HL-60 (cell line): Measurements from ENCODE around the gene SLC11A2.

Experiments
- DNase-seq, 2 experiments: peaks; one replicate each; pipeline ENCODE4 v3.0.0-alpha.2; 2010 to 2020; ENCODE audit warnings: low read depth in 1 of 2, low spot score in 1 of 2
- H3K27ac ChIP-seq: fragments of 250-450 bp; sonication (Bioruptor Pico); replicated peaks from 2 replicates; pipeline ENCODE4 v1.5.1; 2020; ENCODE audit warnings: mild to moderate bottlenecking, moderate library complexity
- H3K27me3 ChIP-seq: fragments of 250-450 bp; sonication (Bioruptor Pico); 2 replicates; pipeline ENCODE4 v1.5.1; 2021; ENCODE audit warnings: mild to moderate bottlenecking, moderate library complexity; ENCODE audit not compliant: insufficient read depth, poor library complexity, severe bottlenecking
- H3K4me3 ChIP-seq: replicated peaks from 2 replicates; pipeline ENCODE4 v1.5.1; 2011; ENCODE audit warnings: mild to moderate bottlenecking, control low read depth, low read length; ENCODE audit not compliant: insufficient read depth
- CTCF ChIP-seq: IDR thresholded peaks from one replicate; pipeline ENCODE4 v1.5.1; 2011; ENCODE audit warnings: low read length, control low read depth, inconsistent platforms; ENCODE audit not compliant: insufficient read depth
- GABPA ChIP-seq: IDR thresholded peaks from 2 replicates; pipeline ENCODE4 v1.6.1; 2012; ENCODE audit warnings: low read depth
- POLR2AphosphoS5 ChIP-seq: IDR thresholded peaks from 2 replicates; pipeline ENCODE4 v1.6.1; 2012; ENCODE audit warnings: low read depth
- SPI1 ChIP-seq: IDR thresholded peaks from 2 replicates; pipeline ENCODE4 v1.6.1; 2012; ENCODE audit warnings: low read depth, mild to moderate bottlenecking, borderline replicate concordance
- TF ChIP-seq, protein P1 (sequence below): IDR thresholded peaks from 2 replicates; pipeline ENCODE4 v1.6.1; 2012; ENCODE audit warnings: low read depth; ENCODE audit not compliant: insufficient replicate concordance

SLC11A2 gene

DNA sequence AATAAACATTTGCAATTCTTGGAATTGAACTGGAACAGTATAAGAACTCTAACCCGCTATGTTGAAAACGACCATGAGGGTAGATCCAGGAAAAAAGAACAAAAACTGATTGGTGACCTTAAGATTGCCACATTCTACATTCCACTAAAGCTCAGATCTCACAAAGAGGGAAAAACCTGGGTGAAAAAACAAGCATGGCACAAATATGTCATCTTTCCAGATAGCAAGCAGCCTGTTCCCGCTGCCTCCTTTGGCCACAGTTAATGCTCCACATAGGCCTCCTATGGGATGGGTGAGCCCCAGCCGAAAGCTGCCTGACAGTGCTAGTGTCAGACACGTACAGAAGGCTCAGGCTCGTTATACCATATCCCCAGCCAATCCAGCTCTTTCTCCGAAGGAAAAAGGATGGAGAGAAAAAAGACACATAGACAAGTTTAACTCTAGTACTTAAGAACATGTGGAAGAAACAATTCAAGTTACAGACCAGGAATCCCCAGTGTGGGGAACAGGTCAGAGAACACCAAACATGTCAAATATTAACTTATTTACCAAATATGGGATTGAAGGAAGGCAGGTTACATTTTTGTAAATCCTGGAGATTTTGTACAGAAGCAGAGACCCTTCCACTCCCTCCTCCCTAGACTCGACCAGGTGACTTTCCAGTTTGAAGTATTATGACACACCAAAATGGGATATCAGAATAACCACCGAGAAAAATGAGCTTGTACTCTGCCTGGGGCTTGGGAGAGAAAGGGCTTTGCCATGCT is 36.6 kb upstream of the SLC11A2 start:
- no peak overlapping the region for H3K27ac ChIP-seq
- DNase-seq, result no peak
- H3K4me3 ChIP-seq, result no peak overlapping the region

GRCh38 chr12:51059086-51059485 is 32.9 kb upstream of the SLC11A2 start:
- no peaks in the 10 kb centered on the region for H3K27me3 ChIP-seq
- TF ChIP-seq POLR2AphosphoS5 (no peak), GABPA (no peak), SPI1 (no peak), CTCF (no peak)
- TF ChIP-seq, protein P1, sequence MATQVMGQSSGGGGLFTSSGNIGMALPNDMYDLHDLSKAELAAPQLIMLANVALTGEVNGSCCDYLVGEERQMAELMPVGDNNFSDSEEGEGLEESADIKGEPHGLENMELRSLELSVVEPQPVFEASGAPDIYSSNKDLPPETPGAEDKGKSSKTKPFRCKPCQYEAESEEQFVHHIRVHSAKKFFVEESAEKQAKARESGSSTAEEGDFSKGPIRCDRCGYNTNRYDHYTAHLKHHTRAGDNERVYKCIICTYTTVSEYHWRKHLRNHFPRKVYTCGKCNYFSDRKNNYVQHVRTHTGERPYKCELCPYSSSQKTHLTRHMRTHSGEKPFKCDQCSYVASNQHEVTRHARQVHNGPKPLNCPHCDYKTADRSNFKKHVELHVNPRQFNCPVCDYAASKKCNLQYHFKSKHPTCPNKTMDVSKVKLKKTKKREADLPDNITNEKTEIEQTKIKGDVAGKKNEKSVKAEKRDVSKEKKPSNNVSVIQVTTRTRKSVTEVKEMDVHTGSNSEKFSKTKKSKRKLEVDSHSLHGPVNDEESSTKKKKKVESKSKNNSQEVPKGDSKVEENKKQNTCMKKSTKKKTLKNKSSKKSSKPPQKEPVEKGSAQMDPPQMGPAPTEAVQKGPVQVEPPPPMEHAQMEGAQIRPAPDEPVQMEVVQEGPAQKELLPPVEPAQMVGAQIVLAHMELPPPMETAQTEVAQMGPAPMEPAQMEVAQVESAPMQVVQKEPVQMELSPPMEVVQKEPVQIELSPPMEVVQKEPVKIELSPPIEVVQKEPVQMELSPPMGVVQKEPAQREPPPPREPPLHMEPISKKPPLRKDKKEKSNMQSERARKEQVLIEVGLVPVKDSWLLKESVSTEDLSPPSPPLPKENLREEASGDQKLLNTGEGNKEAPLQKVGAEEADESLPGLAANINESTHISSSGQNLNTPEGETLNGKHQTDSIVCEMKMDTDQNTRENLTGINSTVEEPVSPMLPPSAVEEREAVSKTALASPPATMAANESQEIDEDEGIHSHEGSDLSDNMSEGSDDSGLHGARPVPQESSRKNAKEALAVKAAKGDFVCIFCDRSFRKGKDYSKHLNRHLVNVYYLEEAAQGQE, result no peak

More for the DNA sequence above, 36.6 kb upstream of the SLC11A2 start:
- no peaks in the 10 kb centered on the region for H3K27me3 ChIP-seq
- TF ChIP-seq GABPA (no peak), POLR2AphosphoS5 (no peak)
- TF ChIP-seq, protein P1, result no peak

DNA sequence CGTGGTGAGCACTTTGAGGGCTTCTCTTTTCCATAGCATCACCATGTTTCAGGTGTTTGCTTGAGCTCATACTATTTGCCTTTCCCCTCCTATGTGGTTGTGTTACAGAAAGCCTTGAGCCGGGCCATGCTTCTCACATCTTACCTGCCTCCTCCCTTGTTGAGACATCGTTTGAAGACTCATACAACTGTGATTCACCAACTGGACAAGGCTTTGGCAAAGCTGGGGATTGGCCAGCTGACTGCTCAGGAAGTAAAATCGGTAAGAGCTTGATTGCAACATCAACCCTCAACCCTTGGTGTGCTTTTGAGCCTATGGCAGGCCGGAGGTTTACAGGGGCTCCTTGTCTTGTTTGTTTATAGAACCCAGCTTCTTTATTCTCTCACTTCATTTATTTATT is 30.1 kb upstream of the SLC11A2 start:
- 0 out of 2 replicates have a peak overlapping the region, but pooled peaks have one; percentile 12 for H3K27ac ChIP-seq
- no peak overlapping the region for H3K4me3 ChIP-seq
- peak; percentile 62 to 86 for DNase-seq
- H3K27me3 ChIP-seq, result no peaks in the 10 kb centered on the region
- TF ChIP-seq SPI1 (no peak), GABPA (no peak), POLR2AphosphoS5 (no peak)

More at GRCh38 chr12:51059086-51059485, 32.9 kb upstream of the SLC11A2 start:
- DNase-seq, result no peak
- Histone ChIP-seq H3K4me3 (no peak overlapping the region), H3K27ac (no peak overlapping the region)

DNA sequence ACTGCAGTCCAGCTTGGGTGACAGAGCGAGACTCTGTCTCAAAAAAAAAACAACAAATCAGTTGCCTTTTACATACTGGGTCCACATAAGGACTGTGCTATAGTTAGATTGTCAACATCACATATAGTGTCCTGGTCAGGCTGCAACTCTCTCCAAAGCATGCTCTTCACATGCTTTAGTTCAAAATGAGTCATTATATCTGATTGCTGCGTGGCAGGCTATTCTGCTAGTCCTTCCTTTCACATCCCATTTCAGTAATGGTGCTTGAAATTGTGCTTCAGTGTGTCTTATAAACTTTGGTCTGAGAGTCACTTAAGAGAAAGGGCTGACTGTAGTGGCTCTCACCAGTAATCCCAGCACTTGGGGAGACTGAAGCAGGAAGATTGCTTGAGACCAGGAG is 28.9 kb upstream of the SLC11A2 start:
- no peak overlapping the region for H3K4me3 ChIP-seq
- TF ChIP-seq GABPA (no peak), SPI1 (no peak), POLR2AphosphoS5 (no peak), CTCF (no peak)
- TF ChIP-seq, protein P1, result no peak
- DNase-seq, result no peak
- no peaks in the 10 kb centered on the region for H3K27me3 ChIP-seq
- H3K27ac ChIP-seq, result no peak overlapping the region
